ENCODE results near the gene WDR93.

Gene WDR93

DNA sequence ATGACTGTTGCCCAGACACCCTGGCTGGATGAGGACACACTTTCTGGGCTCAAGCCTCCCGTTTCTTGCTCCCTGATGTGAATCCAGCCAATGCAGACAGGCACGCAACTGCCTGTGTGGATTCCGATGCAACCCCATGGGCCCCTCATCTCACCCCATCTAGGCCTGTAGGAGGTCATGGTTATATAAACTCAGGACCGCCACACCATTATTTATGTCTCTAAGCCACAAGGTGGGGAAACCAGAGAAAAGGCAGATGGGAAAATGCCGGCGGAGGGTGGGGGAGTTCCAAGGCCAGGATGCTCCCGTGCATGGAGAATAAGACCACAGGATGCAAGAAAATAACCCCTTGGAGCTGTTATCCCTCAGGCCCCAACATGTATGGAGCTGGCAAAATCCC is 58.4 kb downstream of the WDR93 start:
- no peak for DNase-seq (ENCODE audit: low read depth)

DNA sequence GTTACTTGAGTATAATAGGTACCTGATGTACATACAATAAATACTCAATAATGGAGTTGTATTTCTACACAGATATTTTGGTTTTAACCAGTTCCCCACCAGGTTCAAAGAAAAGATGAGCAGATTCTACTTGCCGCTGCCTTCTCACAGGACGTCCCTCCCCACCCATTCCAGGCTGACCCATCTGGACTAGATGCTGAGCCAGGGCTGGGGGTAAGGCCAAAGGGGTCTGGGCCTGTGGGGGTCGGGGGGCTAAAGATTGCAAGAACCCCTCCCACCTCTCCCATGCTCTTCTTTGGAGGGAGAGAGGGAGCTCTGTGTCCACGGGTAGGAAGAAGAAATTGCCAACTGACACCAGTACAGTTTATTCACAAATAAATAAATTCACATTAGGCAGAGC is 58.9 kb downstream of the WDR93 start:
- DNase-seq (ENCODE audit: low read depth): no peak

DNA sequence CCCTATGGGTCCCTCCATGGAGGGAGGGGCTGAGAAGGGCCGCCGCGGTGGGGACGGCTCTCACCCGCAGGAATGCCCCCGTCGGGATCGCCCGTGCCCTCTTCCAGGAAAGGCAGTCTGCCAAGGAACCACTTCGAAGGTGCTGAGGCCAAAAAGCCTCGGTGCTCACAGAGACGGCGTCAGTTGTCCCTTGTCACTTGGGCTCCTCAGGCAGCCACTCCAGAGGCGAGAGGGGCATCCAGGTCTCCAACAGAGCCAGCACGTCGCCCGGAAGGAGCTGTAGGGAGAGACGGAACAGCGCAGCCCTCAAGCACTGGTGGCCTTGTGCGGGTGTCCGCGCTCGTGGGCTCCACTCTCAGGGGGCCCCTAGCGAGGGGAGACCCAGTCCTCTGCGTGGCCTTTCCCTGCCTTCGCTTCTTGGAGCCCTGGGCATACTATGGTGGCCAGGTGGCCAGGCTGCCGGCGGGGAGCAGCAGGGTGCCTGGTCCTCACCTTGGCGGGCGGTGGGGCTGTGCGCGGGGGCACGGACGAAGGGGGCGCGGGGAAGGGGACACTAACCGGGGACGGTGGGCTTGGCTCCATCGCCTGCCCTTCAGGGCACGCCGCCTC is 59.4 kb downstream of the WDR93 start:
- DNase-seq (ENCODE audit: low read depth): no peak

DNA sequence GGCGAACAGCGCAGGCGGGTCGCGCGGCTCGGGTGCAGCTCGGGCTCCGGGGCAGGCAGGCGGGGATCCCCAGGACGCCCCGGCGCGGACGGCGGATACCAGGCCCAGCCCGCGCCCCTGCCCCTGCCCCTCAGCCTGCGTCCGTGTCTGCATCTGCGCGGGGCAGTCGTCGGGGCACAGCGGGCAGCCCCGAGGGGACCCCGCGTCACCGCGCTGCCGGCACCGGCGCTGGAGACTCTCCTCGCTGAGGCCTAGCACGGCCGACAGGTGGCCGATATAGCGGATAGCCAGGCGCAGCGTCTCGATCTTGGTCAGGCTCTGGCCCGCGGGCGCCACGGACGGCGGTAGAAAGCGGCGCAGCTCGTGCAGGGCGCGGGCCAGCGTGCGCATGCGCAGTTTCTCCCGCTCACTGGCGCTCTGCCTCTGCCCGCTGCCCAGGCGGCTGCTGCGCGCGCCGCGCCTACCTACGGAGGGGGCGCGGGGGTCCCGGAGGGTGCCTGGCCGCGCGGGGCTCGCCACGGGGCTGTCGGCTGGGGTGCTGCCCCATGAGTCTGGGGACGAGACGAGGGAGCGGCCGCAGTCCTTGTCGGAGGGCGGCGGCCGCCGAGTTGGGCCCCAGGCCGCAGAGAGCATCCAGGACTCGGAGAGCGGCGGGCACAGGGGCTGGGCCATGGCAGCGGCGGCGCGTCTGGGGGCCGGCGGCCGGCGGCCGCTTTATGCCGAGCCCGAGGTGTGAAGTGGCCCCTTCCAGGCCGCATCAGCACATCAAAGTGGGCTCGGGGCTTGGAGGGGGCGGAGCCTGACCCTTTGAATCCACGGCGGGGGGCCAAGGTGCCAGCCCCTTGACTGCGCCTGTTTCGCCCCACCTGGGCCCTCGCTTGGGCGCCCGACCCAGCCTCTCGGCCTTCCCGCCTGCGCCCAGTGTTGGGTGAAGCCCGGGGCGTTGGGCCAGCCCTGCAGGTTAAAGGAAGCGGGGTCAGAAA is 60.2 kb downstream of the WDR93 start, which contains the start of gene MESP1:
TSS of gene MESP1 (minus strand) at position 690 of the 983 bp plus-strand sequence. CDS start at position 672, 18 bp downstream.
- peak; percentile 79 for DNase-seq (ENCODE audit: low read depth)

DNA sequence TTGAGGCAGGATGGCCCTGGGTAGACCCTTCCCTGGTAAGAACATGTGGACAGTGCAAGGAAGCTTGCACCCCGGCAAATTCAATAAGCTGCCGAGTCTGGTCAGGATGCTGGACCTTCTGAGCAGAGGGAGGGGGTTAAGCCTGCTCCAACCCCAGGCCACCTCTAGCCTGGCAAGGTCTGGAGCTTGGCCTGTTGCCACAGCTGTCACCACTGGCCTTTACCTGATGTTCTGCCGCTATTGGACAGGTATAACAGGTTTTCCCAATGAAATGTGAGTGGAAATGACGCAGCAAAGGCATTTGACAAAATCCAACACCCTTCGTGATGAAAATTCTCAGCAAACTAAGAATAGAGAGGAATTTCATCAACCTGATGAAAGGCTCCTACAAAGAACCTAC is 61.1 kb downstream of the WDR93 start:
- DNase-seq (ENCODE audit: low read depth): no peak

DNA sequence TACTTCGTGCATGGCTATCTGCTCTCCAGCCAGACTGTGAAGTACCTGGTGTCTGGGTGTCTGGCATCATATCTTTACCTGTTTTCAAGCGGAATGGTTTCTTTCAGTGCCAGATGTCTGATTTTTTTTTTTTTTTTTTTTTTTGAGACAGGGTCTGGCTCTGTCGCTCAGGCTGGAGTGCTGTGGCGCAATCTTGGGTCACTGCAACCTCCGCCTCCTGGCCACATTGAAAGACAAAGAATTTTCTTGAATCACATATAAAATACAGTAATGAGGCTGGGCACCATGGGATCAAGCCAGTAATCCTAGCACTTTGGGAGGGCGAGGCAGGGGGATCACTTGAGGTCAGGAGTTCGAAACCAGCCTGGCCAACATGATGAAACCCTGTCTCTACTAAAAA is 63.2 kb downstream of the WDR93 start:
- no peak for DNase-seq (ENCODE audit: low read depth)

DNA sequence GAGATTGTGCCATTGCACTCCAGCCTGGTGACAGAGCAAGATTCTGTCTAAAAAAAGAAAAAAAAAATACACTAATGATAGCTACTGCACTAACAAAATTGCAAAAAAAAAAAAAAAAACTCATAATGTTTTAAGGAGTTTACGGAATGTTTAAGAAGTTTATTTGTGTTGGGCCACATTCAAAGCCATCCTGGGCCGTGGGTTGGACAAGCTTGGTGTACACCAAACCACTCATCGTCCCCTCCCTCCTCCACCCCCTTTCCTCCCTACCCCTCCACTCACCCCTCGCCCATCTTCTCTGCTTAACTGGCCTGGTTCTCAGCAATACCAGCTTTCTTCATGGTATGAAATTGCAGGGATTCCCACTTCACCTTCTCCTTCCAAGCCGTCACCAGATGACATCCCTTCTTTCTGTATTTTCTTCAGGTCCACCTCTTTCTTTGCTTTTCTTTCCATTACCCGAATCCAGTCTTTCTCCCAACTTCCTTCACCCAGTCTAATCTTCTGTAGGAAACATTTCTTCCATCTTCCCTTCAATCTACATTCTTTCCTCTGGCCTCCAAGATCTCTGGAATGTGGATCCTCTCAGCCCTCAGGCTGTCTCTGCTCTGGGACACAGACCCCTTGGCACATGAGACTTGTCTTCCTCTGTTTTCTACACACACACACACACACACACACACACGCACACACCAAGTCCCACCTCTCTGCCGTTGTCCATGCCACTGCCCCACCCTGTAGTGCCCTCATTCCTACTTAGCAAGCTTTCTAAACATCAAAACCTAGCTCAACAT is 63.9 kb downstream of the WDR93 start:
- no peak for DNase-seq (ENCODE audit: low read depth)

DNA sequence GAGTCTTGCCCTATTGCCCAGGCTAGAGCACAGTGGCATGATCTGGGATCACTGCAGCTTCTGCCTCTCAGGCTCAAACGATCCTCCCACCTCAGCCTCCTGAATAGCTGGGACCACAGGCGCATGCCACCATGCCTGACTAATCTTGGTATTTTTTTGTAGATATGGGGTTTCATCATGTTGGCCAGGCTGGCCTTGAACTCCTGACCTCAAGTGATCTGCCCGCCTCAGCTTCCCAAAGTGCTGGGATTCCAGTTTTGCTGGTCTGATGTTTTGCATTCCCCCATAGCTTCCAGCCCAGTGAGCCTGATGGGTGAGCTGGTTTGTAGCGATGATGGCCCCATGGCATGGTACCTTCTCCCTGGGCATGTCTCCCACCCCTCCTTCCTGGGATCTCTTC is 65.1 kb downstream of the WDR93 start:
- no peak for DNase-seq (ENCODE audit: low read depth)

DNA sequence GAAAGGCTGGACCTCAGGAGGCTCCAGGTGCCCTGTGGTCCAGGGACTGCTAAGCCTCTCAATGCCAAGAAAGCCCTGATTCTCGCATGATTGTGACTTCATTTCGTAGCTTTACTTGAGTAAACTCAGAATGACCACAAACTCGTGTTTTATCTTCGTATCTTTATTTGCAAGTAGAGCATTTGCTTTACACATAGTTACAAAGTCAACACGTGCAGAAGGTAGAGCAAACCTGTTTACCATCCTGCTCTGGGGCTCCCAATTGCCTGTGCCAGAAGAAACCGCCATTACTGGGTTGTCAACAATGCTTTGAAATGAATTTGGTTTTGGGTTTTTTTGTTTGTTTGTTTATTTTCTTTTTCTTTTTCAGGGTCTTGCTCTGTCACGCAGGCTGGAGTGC is 66.3 kb downstream of the WDR93 start:
- no peak for DNase-seq (ENCODE audit: low read depth)

DNA sequence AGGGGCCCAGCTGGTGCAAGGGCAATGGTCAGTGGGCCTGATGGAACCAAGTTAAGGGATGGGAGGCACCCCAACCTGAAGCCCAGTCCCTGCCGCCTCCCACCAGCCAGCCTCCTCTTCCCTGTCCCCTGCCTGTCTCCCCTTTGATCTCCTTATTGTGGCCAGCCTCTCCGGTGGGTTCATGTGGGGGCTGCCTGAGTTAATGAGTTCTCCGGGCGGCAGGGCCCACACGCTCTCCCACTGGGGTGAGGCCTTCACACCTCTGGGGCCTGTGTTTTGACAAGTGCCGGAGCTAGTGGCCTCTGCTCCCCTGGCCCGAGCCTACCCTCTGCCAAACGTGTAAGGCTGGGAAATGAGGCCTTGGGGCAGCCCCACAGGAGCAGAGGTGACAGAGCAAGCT is 67.7 kb downstream of the WDR93 start:
- no peak for DNase-seq (ENCODE audit: low read depth)

DNA sequence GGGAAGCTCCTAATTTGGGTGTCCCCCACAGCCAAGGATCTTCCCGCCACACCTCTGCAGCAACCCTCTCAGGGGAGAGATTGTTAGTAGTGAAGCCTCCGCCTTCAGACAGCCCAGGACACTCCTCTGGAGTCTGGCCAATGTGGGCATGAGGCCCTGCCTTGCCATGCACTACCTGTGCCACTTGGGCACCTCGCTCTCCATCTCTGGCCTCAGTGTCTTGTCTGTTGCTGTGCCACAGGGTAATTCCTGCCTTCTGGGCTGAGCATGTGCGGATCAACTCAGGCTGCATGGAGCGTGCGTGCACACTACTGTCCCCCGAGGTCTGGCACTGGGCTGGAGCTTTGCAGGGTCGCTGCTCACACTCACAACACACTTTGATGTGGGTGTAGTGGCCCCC is 68.4 kb downstream of the WDR93 start:
- no peak for DNase-seq (ENCODE audit: low read depth)

DNA sequence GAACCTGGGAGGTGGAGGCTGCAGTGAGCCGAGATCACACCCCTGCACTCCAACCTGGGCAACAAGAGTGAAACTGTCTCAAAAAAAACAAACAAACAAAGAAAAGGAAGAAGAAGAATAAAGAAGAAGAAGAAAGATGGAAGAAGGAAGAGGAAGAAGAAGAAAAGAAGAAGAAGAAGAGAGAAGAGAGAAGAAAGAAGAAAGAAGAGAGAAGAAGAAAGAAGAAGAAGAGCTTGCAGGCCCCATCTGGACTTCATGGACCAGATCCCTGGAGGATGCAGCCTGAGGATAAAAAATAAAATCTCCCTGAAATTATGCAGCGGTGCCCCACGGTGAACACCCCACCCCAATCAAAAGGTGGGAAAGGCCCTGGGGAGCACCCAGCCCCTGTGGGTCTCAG is 69.2 kb downstream of the WDR93 start:
- no peak for DNase-seq (ENCODE audit: low read depth)

DNA sequence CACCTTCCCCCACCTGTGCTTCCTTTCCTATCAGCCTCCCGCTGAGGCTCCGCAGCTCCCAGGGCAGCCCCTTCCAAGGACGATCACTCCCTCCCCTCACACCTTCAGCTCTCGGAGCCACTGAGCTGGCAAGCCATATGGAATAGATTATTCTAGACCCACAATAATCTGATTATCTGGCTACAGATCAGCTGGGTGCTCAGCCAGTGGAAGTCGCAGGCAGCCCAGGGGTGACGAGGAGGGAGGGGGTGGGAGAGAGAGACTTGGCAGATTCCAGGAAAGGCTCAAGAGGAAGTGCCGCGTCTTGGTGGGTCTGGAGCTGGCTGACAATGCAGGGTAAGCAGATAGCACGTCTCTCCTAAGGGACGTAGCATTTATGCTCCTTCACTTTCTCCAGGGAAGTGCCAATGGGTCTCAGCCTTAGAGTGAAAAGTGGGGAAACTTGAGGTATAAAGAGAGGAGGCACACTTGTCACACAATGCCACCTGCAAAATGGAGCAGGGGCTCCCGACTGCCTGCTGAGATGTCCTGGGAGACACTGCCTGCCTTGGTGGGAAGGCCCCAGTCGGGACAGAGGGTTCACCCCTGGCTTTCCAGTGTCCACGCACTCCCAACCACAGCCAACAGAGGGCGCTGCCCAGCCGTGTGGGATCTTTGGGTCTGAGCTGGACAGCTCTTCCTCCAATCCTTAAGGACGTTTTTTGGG is 69.8 kb downstream of the WDR93 start:
- DNase-seq (ENCODE audit: low read depth): peak; percentile 27

DNA sequence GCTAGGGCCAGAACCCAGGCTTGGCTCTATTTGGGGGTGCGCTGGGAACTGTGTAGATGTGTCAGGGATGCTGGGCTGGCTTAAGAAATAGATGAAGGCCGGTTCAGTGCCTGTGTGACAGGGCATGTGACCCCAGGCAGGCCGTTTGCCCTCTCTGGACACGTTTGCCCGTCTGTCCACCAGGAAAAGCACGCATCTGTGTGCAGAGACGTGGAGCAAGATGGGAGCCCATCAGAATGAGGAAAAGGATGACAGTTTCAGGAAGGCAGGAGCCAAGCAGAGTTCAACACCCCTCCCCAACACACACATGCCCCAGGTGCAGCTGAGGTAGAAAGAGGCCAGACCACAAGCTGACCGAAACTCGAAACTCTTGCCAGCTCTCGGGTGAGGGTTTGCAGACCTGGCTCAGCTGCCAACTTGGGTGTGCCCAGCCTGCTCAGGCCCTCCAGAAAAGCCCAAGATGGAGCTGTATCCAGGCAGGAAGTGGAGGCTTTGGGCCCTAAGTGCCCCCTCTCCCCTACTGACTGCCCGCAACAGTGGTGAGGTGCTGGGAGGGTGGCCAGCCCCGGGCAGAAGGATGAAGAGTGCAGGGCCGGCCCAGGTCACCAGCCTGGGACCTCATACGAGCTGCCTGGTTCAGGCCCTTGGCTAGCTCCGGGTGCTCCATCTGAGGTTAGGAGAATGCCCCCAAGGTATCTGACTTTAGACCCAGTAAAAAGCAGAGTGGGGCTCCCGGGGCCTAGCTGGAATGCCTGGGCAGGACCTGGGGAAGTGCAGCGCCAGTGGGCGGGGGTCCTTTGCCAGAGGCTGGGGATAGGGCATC is 70.6 kb downstream of the WDR93 start:
- DNase-seq (ENCODE audit: low read depth): no peak

DNA sequence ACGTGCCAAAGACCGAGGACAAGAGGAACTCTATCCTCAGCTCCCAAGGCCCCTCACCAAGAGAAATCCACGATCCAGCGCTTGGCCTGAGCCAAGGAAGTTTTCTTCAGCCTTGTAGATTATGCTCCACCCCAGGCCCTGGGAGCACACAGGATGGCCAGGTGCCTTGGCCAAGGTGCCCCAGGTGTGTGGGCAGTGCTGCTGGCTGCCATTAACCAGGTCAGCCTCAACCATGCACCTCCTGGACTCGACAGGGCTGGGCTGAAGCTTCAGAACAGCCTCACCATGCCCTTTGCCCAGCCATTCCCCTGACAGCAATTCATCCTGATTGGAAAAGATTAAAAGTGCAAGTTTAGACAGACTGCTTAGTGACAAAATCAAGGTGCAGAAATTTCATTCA is 71.3 kb downstream of the WDR93 start:
- no peak for DNase-seq (ENCODE audit: low read depth)

DNA sequence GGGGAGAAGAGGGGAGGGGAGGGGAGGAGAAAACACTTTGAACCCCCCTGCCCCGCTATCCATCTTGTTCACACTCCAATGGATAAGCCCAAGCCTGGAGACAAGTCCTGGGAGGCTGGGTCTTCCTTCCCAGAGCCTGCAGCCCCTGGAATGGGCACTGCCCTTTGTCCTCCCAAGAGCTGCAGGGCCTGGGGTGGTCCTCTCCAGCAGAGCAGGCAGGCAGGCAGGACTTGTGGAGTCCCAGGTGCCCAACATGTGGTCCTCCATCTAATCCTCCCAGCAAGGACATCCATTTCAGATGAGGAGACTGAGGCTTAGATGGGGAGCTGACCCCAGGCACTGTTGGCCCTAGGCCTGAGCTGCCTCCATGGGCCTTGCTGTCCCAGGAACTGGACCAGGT is 75.1 kb downstream of the WDR93 start:
- DNase-seq (ENCODE audit: low read depth): no peak

DNA sequence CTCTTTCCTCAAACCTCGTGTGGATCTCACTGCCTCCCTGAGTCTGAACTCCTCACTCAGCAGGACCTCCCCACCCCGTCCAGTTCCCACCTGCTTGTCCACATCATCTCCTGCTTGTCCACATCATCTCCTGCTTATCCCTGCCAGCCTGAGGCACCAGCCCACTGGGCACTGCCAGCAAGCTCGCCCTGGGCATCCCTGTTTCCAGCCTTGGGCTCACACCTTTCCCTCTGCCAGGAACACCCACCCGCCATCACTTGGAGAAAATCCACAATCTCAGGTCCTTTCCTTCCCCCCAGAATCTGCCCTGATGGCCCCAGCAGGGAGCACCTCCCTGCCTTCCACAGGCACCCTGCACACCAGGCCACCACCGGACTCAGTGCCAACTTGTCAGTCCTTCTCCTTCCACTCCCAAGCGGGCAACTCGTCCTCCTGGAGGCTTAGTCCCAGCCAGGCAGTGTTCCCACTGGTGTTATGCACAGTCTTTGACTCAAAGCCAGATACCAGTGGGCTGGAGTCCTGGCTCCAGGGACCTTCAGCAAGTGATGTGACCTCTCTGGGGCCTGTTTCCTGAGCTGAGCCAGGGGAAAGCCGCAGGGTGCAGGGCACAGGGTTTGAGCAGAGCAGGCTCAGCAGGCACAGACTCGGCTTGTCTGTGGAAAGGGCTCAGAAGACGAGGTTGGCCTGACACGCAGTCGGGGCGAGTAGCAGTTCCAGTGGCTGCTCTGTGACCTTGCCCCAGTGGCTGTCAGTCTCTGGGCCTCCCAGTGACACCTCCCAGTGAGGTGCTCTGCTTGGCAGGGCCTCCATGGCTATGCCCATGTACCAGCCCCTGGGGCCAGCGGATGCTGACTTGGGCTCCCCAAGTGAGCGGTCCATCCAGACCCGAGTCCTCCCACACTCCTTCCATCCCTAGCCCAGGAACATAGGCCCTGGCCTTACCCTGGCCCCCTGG is 76.0 kb downstream of the WDR93 start:
- no peak for DNase-seq (ENCODE audit: low read depth)

DNA sequence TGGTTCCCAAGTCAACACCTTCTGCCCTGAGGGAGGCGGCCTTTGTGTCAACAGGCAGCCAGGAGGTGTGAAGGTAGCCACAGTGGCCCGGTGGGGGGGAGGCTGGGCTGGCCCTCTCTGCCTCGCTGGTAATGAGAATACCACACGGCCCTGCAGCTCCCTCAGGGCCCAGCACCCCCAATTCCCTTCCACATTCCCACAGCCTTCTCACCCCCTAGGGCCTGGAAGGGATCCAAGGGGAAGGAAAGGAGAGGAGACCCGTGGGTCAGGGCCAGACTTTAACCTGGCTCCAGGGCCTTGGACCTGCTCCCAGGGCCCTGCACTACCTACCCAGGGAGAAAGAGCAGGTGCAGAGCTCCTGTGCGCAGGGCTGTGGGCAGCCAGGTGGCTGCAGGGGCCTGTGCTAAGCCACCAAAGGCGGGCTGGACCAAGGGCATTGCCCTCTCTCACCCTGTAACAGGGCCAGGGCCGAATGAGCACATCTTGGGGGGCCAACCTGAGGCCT is 76.9 kb downstream of the WDR93 start:
- no peak for DNase-seq (ENCODE audit: low read depth)

DNA sequence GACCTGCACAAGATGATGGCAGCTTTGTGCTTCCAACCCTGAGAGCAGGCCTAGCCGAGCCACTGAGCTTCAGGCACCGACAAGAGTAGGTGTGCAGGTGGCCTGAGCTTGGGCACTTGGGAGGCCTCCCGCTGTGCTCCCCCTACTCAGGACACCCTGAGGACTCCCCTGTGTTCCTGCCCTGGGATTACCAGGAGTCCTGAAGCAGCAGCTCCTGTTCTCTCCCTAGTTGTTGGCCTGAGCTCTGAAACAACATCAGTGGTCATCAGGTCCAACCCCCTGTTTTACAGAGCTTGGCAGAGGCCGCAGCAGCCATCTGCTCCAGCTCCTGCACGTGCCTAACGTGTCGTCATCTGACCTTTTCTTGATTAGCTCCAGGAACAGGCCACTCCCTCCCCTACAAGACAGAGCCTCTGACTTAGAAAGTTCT is 77.5 kb downstream of the WDR93 start:
- DNase-seq (ENCODE audit: low read depth): no peak

DNA sequence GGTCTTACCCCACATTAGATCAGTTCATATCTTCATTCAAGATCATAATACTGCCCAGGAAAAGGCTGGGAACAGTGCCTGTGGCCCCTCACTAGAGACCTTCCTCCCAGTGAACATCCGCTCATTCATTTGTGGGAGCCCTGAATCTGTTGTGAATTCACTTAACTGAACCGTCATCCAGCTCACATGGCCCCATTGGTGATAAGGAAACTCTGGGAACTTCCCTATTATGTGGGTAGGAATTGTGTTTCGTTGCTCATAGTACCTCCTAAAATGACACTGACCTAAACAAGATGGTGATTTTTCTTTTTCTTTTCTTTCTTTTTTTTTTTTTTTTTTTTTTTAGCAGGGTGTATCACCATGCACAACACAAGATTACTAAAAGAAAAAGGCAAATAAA is 78.8 kb downstream of the WDR93 start:
- DNase-seq (ENCODE audit: low read depth): no peak

Data from activated T-helper 1 cell treated with Interleukin-2 at 50 U/mL for 16 hours (primary cell).